NCI-H187 treated with DMSO at 0.1 percent for 48 hours (cell line): ENCODE data around the gene PAIP1.
"Not testable (repeated sequence)": the region's sequence is repeated elsewhere in the genome, so short reads cannot be mapped to it uniquely, and the experiment has no call there.

Source experiments
- DNase-seq: peaks from one replicate; lab custom pipeline; 2025; lab: John Stamatoyannopoulos, UW

The PAIP1 gene

DNA sequence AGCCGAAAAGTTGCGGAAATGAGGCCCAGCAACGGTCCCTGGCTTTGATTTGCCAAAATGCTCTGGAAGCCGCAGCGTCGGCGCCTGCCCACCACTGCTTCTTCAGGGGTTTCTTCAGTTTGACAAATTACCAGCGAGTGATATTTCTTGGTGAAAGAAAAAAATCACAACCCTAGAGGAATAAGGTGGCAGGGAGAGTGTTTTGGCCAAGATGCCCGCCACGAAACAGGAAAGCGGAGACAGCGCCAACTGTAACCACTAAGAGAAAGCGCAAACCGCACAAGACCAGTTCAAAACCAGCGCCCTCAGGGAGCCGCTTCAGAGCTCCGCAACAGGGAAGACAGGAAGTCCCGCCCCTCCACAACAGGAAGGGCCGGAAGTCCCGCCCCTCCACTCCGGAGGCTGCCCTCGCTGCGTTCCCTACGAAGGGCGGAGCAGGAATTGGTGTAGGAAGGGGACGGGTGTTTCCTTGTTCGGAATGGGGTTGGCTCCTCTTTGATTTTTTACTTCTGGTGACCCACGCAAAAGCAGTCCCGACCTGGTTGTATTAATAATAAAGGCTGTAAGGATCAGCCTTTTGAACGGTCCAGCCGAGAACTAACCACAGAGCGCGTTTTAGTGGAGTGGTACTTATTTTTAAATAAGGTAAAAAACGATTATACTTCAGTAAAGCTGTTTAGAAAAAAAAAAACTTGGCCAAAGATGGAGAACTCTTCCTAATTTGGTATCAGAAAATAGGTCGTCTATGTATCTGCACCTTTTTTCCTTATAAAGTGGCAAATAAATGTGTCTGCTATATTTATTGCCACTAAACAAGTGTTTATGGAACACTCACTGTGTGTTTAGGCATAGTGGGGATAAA lies 41.8 kb downstream of the PAIP1 start, which contains the start of gene C5orf34:
C5orf34 (minus strand) TSS at position 333 of the 862 bp plus-strand sequence. CDS start 5,809 bp downstream, outside the sequence.
- DNase-seq: peak; percentile 90

DNA sequence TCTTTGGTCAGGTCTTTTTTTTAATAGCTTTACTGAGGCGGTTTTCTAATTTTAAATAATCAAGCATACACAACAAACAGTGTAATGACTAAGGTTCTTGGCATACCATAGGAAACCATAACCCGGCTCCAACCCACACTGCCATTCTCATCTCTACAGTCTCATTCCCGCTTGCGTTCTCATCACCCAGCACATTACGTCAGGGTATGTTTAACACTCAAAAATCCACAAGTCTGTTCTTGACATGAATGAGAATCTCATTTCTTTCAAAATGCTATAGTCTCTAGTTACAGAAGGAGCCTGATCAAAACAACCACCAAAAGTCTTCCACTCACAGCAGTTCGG lies 42.4 kb downstream of the PAIP1 start:
- peak; percentile 19 for DNase-seq

DNA sequence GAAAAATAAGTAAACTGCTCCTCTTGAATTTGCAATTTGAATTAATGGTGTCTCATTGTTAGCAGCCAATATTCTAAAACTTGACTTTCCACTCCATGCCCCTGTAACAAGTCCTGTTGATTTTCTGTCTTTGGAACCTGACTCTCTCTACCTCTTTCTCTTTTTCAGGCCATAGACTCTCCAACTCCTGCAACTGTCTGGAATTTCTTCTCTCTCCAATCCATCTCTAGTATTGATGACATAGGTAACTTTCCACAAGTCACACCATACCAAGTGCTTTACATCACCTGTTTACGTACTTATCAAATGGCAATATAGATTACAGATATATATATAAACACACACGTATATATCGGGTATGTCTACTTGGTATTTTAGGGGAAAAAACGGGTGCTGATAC lies 42.9 kb downstream of the PAIP1 start:
- no peak for DNase-seq

DNA sequence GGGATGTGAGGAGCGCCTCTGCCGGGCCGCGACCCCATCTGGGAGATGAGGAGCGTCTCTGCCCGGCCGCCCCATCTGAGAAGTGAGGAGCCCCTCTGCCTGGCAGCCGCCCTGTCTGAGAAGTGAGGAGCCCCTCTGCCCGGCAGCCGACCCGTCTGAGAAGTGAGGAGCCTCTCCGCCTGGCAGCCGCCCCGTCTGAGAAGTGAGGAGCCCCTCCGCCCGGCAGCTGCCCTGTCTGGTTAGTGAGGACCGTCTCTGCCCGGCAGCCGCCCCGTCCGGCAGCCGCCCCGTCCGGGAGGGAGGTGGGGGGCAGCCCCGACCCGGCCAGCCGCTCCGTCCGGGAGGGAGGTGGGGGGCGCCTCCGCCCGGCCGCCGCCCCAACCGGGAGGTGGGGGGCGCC lies 45.8 kb downstream of the PAIP1 start:
- not testable (repeated sequence) for DNase-seq

DNA sequence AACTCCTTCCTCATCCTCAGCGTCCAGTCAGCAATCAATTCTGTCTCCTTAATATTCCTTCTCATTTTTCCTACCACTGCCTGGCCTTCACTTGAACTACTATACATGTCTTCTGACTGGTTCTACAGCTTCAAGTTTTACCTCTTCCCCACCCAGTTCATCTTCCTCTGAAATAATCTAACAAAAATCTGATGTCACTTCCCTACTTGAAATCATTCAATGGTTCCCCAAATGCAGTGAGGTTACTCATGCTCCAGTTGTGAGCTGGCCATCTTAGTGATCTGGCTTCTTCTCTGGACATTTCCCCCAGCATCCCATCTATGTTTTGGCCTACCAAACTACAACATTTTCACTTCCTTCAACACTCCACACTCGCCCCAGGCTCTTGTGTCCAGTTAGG lies 58.3 kb downstream of the PAIP1 start:
- DNase-seq: no peak

DNA sequence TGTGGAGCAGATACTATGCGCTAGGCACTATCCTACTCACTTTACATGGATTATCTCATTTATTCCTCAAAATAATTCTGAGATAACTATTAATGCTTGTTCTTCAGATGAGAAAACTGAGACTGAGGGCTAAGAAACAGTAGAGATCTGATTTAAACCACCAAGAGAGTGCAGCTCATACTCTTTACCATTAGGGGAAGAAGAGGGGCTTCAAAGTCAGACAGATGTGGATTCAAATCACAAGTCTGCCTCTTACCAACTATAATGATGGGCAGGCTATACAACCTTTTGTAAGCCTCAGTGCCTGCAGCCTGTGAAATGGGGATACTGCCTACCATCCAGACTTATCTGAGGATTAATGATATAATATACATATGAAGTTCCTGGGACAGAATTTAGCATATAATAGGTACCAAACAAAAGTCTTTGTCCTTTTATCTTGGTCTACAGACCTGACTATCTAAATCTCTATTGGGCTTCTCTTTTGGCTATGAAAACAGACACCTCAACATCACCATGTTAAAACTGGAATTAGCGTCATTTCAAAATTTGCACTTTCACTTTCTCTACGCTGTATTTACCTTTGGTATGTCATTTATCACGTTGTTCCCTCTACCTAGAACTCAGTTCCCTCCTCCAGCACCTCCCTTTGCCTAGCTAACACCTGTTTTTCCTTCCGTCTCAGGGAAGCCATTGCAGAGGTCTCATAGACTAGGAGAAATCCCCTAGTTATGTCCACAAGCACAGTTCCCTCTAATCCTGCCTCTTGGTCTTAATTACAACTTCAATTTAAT lies 59.4 kb downstream of the PAIP1 start:
- DNase-seq: no peak

DNA sequence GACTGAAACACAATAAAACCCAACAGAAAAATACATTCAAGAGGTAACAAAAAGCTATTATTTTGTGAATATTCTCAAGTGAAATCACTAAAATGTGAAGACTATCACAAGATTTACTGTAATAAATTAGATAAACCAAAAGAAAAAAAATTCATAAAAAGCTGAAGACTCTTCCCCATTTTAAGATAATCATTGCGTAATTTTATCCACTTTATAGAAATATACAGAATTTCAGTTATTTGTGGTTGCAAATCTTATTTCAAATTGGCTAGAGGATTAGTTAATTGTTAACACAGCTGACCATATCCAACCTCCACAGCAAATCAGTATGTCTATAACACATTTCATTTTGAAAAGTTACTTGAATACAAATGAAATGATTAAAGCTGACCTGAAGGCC lies 65.6 kb downstream of the PAIP1 start:
- no peak for DNase-seq

DNA sequence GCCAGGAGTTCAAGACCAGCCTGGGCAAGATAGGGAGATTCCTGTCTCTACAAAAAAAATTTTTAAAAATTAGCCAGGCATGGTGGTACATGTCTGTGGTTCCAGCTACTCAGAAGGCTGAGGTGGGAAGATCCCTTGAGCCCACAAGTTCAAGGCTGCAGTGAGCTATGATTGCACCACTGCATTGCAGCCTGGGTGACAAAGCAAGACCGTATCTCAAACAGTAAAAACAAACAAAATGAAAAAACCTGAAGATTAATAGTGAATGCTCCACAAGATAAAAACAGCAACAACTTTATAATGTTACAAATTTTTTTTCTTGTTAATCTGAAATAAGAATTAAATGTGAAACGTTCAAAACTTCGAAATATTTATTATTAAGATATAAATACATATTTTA lies 70.5 kb downstream of the PAIP1 start:
- DNase-seq: no peak

DNA sequence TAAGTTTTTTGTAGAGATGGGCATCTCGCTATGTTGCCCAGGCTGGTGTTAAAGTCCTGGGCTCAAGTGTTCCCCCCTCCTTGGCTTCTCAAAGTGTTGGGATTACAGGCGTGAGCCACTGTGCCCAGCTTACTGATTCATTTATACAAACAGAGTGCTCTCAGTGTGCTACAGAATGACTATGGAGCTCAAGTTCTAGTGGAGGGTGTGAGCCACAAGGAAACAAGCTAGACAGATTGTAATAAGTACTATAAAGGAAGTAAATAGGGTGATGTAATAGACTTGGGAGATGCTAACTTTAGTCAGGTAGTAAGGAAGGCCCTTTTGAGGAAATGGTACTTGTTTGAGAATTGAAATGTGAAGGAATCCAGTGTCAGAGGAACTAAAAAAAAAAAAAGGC lies 71.5 kb downstream of the PAIP1 start:
- no peak for DNase-seq

DNA sequence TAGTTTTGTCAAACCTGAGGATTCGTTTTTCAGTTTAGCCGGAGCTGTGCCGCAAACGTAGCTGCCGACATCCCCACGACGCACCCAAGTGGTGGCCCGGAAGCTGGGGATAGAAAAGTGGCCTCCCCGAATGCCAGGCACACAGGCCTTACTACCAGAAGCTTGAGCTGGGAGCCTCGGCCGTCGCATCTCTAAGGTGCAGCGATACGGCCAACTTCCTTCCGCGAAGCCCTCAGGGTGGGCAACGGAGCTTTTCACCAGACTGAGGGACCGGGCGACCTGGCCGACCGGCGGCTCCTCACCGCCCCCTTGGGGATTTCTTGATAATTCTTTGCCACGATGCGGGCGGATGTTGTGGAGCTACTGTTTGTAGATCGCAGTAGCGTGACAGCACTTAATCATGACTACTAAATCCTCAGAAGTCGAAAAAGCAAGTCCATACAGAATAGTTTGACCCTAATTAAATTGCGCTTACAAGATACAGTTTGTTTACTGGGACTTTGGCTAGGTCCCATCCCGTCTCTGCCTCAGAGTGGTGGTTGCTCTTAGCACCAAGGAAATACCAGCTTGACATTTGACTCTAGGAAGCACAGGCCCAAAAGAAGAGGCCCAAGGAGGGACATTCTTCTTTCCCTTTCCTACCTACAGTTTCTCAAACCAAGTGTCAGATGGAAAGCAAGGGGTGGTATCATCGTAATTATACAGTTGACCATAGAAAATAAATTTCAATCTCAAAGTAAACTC lies 72.6 kb downstream of the PAIP1 start:
- DNase-seq: peak; percentile 41

DNA sequence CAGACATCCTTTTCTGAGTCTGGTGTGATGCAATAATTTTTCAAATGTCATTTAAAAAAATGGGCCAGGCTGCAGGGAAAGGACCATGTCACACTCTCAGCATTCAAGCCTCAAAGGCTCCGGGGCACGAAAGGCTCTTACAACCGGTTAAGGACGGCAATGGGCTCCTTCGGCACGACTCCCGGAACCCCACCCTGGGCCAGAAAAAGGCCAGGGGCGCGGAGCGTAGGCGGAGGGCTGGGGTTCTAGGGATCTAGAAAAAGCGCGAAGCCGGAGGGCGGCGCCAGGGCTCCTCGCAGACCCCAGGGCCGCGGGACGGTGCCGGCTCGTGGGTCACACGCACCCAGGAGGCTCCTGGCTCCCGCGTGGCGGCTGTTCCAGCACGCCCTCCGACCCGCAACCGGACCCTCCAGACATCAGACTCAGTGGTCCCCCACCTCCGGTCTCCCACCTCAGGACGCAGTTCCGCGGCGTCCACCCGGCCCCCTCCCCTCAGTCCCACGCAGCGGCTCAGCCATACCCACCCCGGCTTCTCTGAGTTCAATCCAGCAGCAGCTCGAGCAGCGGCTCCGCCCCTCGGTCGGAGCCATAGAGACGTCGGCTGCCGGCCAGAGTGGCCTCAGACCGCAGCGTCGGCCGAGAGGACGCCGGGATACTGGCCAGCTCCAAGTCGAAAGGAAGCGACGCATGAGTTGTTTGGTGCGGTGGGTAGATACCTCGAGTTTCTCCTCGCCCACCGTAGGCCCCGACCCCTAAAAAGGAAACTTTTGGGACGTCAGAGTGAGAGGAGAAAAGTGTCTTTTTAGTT lies 73.4 kb downstream of the PAIP1 start, which contains the start of gene TMEM267:
TMEM267 (minus strand) TSS at position 568 of the 808 bp plus-strand sequence. CDS start 29,896 bp downstream, outside the sequence.
- DNase-seq: peak; percentile 62

DNA sequence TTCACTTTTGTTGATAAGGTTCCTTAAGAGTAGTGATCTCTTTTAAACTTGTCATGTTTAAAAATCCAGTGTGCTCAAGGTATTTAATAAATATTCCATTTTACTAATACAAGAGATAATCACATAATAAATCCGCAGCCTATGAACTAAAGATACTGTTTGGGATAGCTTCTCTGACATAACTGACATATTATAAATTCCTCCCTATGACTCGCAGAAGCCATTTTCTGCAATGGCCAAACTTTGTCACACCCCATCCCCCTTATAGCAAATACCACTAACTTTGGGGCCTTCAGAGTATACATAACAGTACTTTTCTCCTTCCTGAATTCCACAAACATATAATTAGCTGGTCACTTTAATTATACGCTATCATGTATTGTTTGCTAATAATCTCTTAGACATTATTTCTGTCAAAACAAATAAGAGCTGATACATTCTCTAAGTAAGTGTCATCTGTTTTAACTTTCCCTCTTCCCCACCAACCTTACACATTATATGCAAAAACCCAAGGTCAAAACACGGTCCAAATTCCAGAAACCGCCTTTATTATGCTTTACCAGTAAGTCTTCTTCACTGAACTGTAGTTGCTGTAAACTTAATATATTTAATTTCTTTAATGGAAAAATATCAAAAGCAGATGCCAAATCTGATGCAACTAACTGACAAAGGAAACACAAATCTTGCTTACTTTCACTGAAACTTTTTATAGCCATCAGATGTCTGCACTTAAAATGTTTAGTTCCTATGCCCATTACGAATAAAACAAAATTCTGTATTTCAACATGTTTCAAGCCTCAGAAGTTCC lies 74.2 kb downstream of the PAIP1 start:
- no peak for DNase-seq
